Measurements from ENCODE around the gene GAL3ST2.
"Not testable (repeated sequence)": the region's sequence is repeated elsewhere in the genome, so short reads cannot be mapped to it uniquely, and the experiment has no call there.

Gene GAL3ST2

GRCh38 chr2:241806217-241806616, 29.6 kb downstream of the GAL3ST2 start:
- not testable (repeated sequence) for H3K4me3 ChIP-seq (ENCODE audit: low read depth, low read length)

- no peak overlapping the region for H3K4me3 ChIP-seq (ENCODE audit: low read depth, low read length)
Measured at GRCh38 chr2:241808051-241808720, 31.6 kb downstream of the GAL3ST2 start.

- H3K4me3 ChIP-seq (ENCODE audit: low read depth, low read length), result no peak within 1 kb of the TSS
Measured at GRCh38 chr2:241808721-241809382, 32.2 kb downstream of the GAL3ST2 start, which contains the start of gene NEU4. NEU4 (plus strand) TSS chr2:241809193; CDS start chr2:241814485, 5,292 bp downstream.

- no peak overlapping the region for H3K4me3 ChIP-seq (ENCODE audit: low read depth, low read length)
Measured at GRCh38 chr2:241809383-241810306, 33.0 kb downstream of the GAL3ST2 start.

GRCh38 chr2:241810307-241811200, 33.9 kb downstream of the GAL3ST2 start:
- no peak overlapping the region for H3K4me3 ChIP-seq (ENCODE audit: low read depth, low read length)

- H3K4me3 ChIP-seq (ENCODE audit: low read depth, low read length), result no peak overlapping the region
Measured at GRCh38 chr2:241811201-241811951, 34.8 kb downstream of the GAL3ST2 start.

- H3K4me3 ChIP-seq (ENCODE audit: low read depth, low read length), result no peak overlapping the region
Measured at GRCh38 chr2:241811952-241812729, 35.5 kb downstream of the GAL3ST2 start.

- no peak overlapping the region for H3K4me3 ChIP-seq (ENCODE audit: low read depth, low read length)
Measured at GRCh38 chr2:241812730-241813643, 36.4 kb downstream of the GAL3ST2 start.

GRCh38 chr2:241813644-241814392, 37.2 kb downstream of the GAL3ST2 start:
- no peak overlapping the region for H3K4me3 ChIP-seq (ENCODE audit: low read depth, low read length)

GRCh38 chr2:241814393-241814642, 37.7 kb downstream of the GAL3ST2 start:
- no peak overlapping the region for H3K4me3 ChIP-seq (ENCODE audit: low read depth, low read length)

- no peak overlapping the region for H3K4me3 ChIP-seq (ENCODE audit: low read depth, low read length)
Measured at GRCh38 chr2:241814643-241815476, 38.2 kb downstream of the GAL3ST2 start.

- H3K4me3 ChIP-seq (ENCODE audit: low read depth, low read length), result no peak overlapping the region
Measured at GRCh38 chr2:241815477-241816430, 39.1 kb downstream of the GAL3ST2 start.

- H3K4me3 ChIP-seq (ENCODE audit: low read depth, low read length), result no peak overlapping the region
Measured at GRCh38 chr2:241816431-241817121, 40.0 kb downstream of the GAL3ST2 start.

- no peak overlapping the region for H3K4me3 ChIP-seq (ENCODE audit: low read depth, low read length)
Measured at GRCh38 chr2:241817126-241817820, 40.7 kb downstream of the GAL3ST2 start.

Data from iPS-11a (cell line).